Measurements from ENCODE around the gene ZFAND5.
A peak's percentile ranks its signal among the peaks of the same experiment; 100 is the strongest.

DNA sequence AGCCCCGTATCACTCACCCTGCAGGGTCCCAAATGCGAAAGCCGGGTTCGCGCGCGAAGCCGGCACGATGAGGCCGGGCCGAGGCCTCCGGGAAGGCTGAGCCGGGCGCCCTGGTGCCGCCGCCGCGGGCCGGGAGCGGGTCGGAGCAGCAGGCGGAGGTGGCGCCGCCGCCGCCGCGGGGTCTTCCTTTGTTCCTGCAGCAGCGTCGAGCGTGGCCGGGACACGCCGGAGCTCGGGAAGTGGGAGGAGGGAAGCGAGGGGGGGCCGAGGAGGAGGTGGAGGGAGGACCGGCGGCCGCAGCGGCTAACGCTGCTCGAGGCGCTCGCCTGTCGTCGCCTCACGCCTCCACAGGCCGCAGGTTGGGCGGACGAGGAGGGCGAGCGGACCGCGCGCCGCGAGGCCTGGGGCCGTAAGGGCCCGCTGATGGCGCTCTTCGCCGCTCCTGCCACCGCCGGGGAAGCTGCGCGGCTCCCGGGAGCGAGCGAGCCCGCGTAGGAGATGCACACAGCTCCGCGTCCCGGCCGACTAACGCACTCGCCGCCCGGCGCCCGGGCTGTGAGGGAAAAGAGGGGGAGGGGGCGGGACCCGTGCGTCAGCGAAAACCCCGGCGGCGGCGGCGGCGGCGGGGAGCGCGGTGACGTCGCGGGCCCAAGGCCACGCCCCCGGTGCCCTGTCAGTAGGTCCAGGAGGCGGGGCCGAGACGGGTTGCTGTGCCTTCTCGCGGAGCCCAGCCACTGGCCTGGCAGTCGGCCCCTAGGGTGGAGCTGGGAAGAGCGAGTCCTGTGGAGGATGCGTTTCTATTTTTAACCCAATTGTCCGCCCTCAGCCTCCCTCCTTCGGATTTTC lies at the start of gene ZFAND5:
- TF ChIP-seq, protein P1, sequence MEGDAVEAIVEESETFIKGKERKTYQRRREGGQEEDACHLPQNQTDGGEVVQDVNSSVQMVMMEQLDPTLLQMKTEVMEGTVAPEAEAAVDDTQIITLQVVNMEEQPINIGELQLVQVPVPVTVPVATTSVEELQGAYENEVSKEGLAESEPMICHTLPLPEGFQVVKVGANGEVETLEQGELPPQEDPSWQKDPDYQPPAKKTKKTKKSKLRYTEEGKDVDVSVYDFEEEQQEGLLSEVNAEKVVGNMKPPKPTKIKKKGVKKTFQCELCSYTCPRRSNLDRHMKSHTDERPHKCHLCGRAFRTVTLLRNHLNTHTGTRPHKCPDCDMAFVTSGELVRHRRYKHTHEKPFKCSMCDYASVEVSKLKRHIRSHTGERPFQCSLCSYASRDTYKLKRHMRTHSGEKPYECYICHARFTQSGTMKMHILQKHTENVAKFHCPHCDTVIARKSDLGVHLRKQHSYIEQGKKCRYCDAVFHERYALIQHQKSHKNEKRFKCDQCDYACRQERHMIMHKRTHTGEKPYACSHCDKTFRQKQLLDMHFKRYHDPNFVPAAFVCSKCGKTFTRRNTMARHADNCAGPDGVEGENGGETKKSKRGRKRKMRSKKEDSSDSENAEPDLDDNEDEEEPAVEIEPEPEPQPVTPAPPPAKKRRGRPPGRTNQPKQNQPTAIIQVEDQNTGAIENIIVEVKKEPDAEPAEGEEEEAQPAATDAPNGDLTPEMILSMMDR (IDR thresholded peaks at IDR 0.05): peak in 1 of 4 donors; percentile 14
- TF ChIP-seq POLR2A (IDR thresholded peaks at IDR 0.05): peak; percentile 100

All from right lobe of liver (tissue), 4 donors.